ENCODE results near the gene KAZN.

KAZN gene

DNA sequence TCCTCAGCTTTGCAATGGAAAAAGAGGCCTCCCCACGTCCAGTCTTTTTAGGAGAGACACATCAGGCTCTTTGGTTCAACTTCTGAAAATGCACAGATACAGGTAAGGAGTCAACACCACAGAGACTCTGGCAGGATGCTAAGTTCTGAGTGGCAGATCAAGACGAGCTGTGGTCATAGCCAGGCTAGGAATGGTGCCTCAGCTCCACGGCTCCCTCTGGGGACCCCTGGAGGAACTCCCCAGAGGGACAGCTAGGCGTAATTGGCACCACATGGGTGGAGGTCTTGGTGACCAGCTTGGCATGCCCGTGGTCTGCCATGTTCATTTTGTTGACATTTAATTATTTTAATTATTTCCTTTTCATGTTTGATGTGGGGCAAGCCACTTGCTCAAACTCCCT, 206.1 kb downstream of the KAZN start:
- no peak for DNase-seq

DNA sequence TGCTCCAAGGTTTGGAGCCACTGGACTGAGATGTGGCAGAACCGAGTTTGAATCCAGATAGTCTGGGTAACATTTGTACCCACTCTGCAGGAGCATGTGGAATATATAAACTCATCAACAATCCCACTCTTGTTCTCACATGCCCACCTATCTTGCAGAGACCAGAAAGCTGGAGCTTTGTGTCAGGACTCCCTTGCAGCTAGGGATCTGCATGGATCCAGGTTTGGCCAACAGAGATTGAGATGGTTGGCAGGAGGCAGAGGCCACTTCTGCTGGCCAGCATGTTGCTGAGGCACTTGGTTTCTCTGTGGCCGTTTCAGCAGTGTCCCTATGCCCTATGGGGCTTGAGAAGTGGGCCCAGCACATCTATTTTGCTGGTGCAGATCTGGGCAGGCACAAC, 208.3 kb downstream of the KAZN start:
- DNase-seq, result no peak

DNA sequence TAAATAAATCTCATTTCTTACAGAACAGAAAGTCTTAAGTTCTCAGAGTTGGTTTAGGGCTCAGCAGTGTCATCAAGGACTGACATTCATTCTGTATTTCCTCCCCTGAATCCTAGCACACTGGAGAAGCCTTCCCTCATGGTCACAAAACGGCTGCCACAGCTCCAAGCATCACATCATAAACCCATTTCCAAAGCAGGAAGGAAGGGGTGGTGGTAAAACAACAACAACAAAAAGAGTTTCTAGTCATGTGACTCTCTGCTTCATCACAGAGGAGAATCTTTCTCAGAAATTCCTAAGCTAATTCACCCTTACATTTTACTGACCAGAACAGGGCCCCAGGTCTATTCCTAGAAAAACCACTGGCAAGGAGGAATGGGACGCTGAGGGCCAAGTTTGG, 210.3 kb downstream of the KAZN start:
- DNase-seq, result no peak

DNA sequence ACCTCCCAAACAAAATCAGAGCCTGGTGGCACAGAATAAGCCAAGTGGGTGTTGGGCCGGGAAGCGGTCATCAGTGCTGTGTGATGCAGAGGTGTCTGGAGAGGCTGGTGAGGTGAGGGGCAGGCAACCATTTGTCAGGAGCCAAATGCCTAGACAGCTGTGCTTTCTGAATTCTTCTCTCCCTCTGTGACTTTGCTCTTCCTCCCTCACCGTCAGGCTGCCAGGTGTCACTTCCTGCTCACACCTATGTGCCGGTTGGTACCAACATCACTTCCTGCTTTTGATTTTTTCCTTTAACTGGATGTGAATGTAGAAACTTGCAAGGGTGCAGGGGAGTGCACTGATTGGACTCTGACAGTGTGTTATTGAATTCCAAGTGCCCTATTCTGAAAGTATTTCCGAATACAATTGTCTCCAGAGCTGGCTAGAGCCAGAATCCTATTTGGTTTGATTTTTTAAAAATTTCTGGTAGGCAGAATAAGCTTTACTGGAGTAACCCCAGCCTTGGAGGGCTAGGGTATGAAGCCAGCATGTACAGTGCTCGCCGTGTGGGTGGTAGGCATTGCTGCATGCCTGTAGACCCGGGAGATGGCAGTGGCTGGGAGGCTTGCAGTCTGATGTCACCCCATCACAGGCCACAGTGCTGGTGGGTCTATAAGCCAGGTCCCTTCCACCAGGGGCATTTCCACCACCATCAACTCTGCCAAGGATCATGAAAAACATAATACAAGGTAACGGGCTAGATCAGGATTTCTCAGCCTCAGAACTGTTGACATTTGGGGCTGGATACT, 210.9 kb downstream of the KAZN start:
- DNase-seq, result no peak

DNA sequence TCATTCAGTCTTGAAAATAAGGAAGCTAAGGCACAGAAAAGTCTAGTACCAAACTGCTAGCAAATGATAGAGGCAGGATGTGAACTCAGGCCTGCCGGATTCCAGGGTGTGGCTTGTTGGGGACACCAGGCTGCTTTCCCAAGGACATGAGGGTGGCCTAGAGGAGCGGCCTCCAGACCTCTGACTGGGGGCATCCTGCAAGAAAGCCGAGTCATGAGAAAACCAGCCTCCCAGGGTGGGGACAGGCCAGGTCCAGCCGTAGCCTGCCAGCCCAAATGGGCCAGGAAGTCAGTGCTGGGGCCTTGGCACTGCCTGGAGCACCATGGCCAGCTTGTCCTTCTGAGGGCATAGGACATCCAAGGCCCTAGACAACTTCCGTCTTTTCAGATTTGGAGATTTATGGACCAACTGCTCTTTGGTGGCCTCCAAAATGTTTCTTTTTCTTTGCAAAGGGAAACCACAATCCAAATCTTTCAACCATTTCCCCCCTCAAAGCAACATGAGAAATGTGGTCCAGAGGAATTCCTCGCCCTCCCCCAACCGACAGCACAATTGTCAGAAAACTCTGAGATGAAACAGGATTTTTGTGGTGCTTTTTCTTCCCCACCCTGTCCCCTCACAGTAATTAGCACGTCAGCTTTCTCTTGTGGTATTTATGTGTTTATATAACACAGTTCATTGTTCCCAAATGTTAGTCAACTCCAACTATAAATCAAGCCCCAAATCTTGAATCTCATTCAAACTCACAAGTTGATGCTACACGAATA, 212.3 kb downstream of the KAZN start:
- DNase-seq, result no peak

DNA sequence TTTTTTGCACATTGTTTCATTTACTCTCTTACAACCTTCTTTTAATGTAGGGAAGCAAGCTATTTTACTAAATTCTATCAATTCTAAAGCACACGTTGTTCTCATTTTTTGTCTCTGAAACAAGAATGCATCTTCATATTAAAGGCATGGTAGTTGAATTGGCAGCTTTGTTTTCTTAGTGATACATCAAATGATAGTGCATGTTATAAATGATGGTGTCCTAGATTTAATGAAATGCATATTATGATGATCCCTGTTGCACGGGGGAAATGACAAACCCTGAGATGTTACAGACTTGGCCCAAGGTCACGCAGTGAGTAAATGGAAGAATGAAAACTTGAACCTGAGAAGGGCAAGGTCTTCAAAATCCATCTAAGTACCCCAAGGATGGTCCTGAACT, 213.1 kb downstream of the KAZN start:
- DNase-seq, result no peak

DNA sequence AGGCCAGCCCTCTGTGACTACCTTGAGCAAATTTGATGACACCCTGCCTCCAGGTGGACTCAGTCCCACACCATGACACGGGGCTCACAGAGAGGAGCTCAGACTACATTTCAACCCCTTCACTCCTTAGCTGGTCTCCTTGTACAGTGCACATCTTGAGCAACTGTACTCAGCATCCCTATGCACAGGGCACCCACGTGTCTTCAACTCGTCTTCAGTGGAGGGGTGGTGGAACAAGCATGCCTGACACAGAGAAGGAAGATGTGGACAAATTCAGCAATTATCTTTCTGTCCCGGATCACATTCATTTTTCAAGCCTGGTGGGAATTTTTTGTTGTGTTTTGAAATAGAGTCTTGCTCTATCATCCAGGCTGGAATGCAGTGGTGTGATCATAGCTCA, 213.7 kb downstream of the KAZN start:
- DNase-seq, result no peak

DNA sequence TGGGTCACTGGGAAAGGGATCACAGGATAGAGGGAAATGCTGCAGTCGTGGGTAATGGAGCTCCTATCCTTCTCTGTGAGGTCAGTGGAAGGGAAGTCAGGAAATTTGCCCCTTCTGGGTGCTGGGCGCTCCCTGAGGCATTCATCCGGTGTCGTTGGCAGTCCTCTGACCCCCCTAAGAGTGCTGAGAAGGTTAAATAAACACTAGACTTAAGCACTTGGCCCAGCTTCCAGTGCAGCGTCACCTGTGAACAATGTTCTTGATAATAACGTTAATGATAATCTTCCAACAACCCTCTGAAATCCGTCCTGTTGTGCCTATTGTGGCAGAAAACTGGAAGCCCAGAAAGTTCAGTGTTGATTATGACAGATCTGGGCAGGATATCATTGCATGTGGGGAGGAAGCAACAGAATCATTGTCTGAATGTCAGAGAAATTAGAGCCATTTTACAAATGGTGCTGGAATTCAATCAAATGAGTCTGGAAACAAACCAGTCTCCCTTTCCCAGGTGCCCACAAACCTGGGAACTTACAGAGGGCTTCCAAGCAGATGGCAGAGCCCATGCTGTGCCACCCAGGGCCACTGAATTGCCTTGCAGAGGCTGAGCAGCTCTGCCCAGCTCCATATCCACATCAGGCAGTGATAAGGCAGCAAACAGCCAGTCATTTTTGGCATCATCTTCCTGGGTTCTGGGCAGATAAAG, 216.8 kb downstream of the KAZN start:
- DNase-seq, result no peak

DNA sequence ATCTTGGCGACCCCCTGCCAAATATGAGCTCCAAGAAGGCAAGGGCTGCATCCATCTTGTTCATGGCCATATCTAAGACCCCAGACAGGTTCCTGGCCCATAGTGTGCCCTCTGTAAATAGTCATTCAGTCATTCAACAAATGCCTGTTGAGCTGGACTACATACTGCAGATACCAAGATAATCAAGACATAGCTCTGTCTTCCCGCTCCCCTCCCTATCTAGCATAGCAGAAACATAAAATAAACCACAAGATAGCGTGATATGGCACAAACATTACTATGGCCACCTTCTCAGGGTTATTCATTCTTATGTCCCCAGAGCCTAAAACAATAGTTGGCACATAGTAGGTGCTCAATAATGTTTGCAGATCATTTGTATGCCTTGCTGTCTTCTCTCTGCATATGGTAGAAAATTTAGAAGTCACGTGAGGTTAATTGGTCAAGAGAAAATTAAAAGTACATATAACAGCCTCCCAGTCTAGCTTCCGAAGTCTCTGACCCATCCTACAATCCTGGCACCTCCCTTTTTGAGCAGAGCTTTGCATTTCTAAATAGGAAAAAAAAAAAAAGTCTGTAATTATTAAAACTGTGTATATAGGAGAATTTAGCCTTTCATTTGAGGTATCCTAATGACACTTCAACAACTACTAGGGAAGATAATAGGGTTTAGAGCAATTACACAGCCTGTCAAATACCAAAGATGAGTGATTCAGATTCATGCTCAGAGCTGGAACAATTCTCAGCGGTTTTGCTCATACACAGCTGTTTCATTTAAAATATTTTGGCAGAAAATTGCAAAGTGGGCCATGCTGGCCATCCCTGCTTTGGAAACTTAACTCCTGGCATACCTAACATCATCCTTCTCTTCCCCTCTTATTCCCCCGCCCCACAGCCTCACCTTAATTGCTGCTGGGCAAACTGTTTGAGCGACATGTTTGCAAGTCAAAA, 219.0 kb downstream of the KAZN start:
- no peak for DNase-seq

DNA sequence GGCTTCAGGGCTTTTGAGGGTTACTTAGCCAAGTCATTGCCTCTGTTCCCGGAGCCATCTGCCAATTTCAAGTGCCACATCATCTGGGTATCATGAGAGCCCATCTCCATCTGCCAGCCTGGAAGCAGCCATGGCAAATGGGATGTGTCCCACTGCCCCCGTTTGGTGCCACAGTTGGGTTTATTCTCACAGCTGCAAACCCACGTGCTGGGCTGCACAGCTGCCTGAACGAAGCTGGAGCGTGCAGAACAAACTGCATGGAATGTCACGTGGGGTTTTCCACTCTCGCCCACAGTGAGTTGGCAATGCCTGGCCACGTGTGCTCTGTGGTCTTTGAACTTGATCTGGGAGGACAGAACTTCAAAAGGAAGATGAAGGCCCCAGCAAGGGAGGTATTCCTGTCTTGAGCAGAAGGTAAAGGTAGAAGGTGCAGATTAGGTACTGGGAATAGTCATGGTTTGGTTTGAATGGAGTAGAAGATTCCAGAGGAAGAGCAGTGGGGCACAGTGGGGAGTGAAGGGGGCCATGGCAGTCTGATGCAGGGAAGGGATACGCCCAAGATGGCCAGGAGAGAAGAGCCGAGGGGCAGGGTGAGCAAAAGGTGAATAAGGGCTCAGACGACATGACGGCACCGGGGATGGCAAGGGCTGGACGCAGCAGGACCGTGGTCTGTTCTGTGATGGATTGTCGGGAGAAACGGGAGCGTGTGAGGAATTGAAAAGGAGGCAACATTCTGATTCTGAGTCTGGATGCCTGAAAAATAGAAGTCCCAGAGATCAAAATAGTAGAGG, 222.0 kb downstream of the KAZN start:
- DNase-seq, result no peak

DNA sequence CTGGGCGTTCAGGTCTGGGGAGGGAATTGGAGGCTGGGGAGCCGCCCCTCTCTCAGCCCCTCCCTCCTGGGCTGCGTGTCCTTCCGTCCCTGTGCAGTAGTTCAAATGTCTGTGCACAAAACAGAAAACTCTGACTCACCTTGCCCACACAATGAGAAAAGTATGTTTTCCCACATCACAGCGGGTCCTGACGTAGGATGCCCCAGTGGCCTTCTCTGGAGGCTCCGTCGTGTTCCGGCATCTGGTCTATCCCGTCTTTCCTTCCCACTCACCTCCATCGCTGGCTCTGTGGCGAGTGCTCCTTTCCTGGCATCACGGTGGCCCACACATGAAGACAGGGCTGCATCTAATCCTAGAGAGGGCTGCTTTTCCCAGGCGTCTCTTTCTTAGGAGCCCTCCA, 224.0 kb downstream of the KAZN start:
- no peak for DNase-seq

DNA sequence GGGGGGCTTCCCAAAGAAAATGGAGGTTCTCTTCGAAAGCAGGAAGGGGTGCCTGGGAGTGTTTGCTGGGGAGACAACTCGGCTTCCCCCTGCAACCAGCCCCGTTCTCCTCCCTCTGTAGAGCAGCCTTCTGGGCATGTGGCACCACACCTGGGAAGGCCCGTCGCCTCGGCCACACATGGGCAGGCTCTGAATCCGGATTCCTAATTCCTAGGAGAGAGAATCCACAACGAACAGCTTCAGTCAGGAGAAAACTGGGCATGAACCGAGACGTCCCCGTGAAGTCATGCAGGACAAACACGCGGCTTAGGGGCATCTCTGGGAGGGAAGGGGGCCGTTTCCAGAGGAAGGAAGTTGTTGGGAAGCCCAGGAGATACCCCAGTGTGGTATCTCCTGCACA, 224.5 kb downstream of the KAZN start:
- DNase-seq, result no peak

DNA sequence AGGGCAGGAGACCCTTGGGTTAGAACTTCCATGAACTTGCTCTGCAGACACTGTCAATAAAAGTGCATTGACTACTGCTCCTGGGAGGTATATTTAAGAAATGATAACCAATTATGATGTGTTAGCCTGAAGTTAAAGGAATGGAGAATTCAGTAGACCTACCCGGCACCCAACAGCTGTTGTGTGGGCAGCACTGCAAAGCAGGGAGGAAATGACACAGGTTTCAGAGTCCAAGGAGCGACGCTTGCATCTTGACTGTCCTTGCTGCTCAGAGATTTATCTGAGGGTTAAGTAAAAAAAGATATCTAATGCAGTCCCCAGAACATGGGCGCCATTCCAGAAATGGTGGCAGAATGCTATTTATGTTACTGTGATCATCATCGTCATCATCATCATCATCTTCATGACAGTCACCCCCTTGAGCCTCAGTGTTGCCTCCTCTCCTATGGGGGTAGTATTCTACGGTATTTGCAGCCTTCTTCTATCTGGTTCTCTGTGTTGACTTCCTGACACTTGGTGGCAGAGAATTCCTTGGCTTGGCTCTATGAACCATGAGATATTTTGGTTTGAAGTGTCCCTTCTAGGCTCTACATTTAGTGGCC, 225.9 kb downstream of the KAZN start:
- DNase-seq, result no peak

DNA sequence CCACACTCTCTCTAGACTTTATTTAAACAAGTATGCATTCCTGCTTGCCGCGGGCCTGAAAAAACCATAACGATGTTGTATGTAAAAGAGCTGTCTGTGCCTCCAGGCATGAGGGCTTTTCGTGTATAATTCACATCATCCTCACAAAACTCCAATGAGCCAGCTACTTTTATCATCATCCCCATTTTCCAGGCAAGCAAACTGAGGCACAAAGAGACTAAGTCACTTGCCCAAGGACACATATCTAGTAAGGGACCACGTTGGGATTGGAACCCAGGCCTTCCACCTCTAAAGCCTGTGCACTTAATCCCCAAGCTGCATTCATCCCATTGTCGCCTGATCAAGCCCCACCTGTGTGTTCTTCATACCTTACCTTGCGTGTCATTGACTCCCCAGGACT, 226.9 kb downstream of the KAZN start:
- no peak for DNase-seq

DNA sequence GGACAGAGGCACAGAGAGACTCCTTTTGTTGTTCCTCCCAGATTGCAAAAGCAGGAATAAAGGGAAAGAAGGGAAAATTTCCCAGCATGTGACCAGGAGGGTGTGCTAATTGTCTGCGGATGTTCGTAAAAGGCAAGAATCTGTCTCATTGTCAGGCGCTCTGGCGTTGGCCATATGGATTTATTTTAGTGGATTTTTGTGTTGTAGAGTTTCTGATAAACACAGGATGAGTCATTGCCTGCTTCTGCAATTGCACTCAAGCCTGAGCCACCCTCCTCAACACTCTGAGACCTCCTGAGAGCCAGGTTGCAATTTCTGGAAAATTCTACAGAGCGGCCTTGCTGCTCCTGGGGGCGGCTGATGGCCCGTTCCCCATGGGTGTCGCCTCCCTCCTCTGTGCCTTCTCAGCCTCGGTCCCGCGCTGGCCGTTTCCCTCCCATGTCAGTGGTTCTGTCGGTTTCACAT, 227.7 kb downstream of the KAZN start:
- DNase-seq, result no peak

DNA sequence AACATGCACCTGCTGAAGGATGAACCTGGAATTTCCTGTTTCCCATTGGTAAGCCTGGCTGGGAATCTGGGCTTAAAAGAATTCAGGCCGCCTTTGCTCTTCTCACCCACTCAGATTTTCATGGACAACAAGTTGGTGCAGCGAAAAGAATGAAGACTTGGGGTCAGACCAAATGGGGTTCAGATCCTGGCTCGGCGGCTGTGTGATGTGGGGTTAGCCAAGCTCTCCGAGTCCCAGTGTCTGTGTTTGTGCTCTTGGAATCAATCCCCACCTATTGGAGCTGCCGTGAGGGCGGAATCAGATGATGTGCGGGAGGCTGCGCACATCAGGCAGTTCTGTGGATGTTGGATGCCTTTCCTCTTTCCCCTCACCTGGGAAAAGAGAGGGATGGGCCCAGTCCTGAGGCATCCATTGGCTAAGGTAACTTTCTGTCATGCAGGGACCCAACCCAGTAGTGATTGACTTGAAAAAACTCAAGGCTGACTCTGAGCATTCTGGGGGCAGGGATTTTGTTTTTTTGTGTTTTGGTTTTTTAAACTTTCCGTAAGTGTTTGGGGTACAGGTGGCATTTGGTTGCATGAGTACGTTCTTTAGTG, 228.3 kb downstream of the KAZN start:
- no peak for DNase-seq

DNA sequence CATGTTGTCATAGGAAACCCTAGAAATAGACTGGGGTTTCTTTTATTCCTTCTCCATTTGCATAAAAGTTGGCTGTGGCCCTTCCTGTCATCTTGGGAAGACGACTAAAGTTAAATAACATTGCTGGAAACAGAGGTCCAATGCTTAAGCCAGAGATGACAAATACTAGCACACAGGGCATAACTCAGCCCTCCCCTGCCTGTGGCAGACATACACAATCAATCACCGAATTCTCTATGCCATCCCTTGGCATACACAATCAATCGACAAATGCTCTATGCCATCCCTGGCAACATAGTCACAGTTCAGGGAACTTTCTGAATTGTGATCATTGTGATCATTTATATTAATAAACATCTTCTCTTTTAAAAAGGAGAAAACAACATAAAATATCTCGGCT, 229.4 kb downstream of the KAZN start:
- no peak for DNase-seq

DNA sequence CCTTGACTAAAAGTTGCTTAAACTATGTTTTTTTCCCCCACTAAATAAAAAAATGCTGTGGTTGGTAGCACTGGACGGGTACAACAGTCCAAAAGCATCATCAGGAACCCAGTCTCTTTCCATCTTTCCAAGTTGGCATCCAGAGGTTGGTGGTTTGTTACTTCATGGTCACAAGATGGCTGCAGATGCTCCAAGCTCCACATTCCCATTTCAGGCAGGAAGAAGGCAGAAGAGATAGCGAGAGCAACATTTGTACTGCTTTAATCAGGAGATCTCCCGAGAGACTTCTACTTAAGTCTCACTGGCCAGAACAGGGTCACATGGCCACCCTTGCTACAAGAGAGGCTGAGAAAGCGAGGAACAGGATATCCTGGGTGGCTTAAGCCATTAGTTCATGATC, 230.2 kb downstream of the KAZN start:
- DNase-seq, result no peak

DNA sequence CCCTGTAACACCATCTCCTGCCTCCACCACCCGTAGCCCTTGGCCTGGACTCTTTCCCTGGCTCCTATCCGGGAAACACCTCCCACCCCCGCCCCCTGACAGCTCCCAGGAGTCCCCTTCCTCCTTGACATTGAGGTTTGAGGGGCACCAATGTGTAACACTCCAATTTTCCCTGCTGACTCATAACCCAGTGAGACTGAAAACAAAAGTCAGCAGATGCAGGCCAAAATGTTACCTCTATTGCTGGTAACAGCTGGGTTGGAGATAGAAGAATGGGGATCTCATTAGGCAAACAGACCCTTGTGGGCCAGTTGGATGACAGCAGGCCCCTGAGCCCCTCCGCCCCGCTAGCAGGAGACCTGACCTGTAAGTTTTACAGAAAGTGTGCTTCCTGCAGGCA, 237.2 kb downstream of the KAZN start:
- no peak for DNase-seq

DNA sequence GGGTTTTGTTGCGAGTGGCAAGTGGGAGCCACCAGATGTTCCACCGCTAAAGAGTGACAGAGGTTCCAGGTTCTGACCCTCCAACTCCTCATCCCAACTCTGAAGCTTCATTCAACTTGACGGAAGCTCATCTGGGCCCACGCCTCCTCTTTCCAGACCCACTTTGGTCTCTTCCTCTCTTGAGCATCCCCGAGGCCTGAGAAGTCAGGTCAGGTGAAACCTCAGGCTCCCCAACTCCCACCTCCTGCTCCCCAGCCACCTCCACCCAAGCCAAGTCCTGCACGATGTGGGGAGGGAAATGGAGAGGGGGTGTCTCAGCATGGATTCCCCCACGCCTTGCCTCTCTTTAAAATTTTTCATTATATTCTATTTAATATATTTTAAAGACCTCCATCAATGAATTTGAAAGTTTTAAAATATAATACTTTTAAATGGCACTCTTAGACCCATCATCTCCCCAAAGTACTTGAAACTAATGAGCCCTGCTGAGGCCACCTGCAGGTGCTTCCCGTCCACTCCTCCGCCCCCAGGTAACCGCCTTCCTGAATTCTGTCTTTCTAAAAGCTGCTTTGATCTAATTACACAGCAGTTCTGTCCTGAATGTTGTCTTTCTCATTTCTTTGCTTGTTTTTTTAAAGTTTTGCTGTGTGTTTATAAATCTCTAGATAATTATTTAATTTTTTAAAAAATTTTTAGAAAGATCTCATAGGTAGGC, 238.1 kb downstream of the KAZN start:
- DNase-seq, result no peak
